A549 (cell line): Measurements from ENCODE around the gene LCE3B. TPM values are rescaled to one million over a fixed set of nuclear protein-coding genes. Genes with fewer than 3 reads are reported as not detected.

ENCODE experiments used
- ATAC-seq, 2 experiments: fragments of 200-7000 bp in 1 of 2; fragments of >200 bp in 1 of 2; cut with Nextera tagmentation in 1 of 2; cut with Tn5 transposase in 1 of 2; 3 replicates each; pipeline versions ENCODE4 v1.8.0 to v1.9.1; 2018 to 2020; ENCODE audit warnings: mild to moderate bottlenecking in 1 of 2, moderate library complexity in 1 of 2
- CTCF ChIA-PET: fragments of 300-600 bp; sonication (Branson Sonifier 250); formaldehyde crosslinking; extraction: SDS; loops from one replicate; lab custom pipeline; 2021; ENCODE audit warnings: antibody characterized with exemption, inconsistent platforms; lab: Yijun Ruan, JAX
- POLR2A ChIA-PET: fragments of 350-600 bp; formaldehyde crosslinking; extraction: SDS; loops from one replicate; lab custom pipeline; 2021; ENCODE audit warnings: antibody characterized with exemption, inconsistent platforms; lab: Yijun Ruan, JAX
- DNase-seq, 2 experiments: peaks; one replicate each; pipeline versions ENCODE4 v3.0.0 to v3.0.0-alpha.2; 2011 to 2016; ENCODE audit warnings: low read depth in 1 of 2, low spot score in 1 of 2
- FAIRE-seq: peaks from 2 replicates; lab custom pipeline; 2011; peaks lifted over from hg19 to GRCh38; lab: Jason Lieb, UNC
- H3K27ac ChIP-seq, 2 experiments: fragments of >200 bp; sonication (Bioruptor Twin); formaldehyde crosslinking; 3 replicates each; pipeline ENCODE4 v1.5.1; 2016 to 2017
- H3K4me1 ChIP-seq: fragments of >200 bp; sonication (Bioruptor Twin); formaldehyde crosslinking; 3 replicates; pipeline ENCODE4 v1.6.1; 2016
- H3K4me2 ChIP-seq: fragments of >200 bp; sonication (Bioruptor Twin); formaldehyde crosslinking; 3 replicates; pipeline ENCODE4 v1.6.1; 2016
- H3K4me3 ChIP-seq: fragments of >200 bp; sonication (Bioruptor Twin); formaldehyde crosslinking; 3 replicates; pipeline ENCODE4 v1.5.1; 2016
- H3K9me3 ChIP-seq: fragments of >200 bp; sonication (Bioruptor Twin); formaldehyde crosslinking; 3 replicates; pipeline ENCODE4 v1.6.1; 2016
- BCL3 ChIP-seq: fragments of >200 bp; sonication (Bioruptor Twin); formaldehyde crosslinking; IDR thresholded peaks from 3 replicates; pipeline ENCODE4 v1.6.1; 2016
- CBX2 ChIP-seq: fragments of 200-600 bp; sonication (generic); IDR thresholded peaks from 2 replicates; pipeline ENCODE4 v1.6.1; 2016; ENCODE audit warnings: low read depth, mild to moderate bottlenecking, borderline replicate concordance
- CBX8 ChIP-seq: fragments of 200-600 bp; sonication (generic); IDR thresholded peaks from 2 replicates; pipeline ENCODE4 v1.6.1; 2016
- CEBPB ChIP-seq, 2 experiments: fragments of >200 bp in 1 of 2; sonication (Bioruptor Twin) in 1 of 2; formaldehyde crosslinking in 1 of 2; IDR thresholded peaks; 2 replicates each; pipeline ENCODE4 v1.6.1; 2012 to 2016
- CHD2 ChIP-seq: fragments of 150-350 bp; IDR thresholded peaks from 2 replicates; pipeline ENCODE4 v1.6.1; 2014; ENCODE audit warnings: low read length; ENCODE audit not compliant: partially characterized antibody
- EHF ChIP-seq: fragments of 250-450 bp; sonication (Bioruptor Pico); IDR thresholded peaks from 2 replicates; pipeline ENCODE4 v1.5.0; 2020; ENCODE audit warnings: mild to moderate bottlenecking
- EHMT2 ChIP-seq: fragments of 200-600 bp; sonication (generic); IDR thresholded peaks from 2 replicates; pipeline ENCODE4 v1.6.1; 2016; ENCODE audit warnings: antibody characterized with exemption, low read depth, mild to moderate bottlenecking, moderate library complexity
- EP300 ChIP-seq, 2 experiments: fragments of >200 bp; sonication (Bioruptor Twin); formaldehyde crosslinking; IDR thresholded peaks; 2 replicates in 1 of 2; 3 replicates in 1 of 2; pipeline ENCODE4 v1.6.1; 2016 to 2017
- FOSB ChIP-seq: fragments of 250-450 bp; sonication (Bioruptor Pico); IDR thresholded peaks from 2 replicates; pipeline ENCODE4 v1.5.0; 2020; ENCODE audit warnings: mild to moderate bottlenecking, moderate library complexity
- HEYL ChIP-seq: fragments of 250-450 bp; sonication (Bioruptor Pico); IDR thresholded peaks from 2 replicates; pipeline ENCODE4 v1.8.0; 2021; ENCODE audit warnings: mild to moderate bottlenecking, moderate library complexity
- HOXA7 ChIP-seq: fragments of 250-450 bp; sonication (Bioruptor Pico); IDR thresholded peaks from 2 replicates; pipeline ENCODE4 v1.5.0; 2020; ENCODE audit warnings: mild to moderate bottlenecking, moderate library complexity
- MAX ChIP-seq: IDR thresholded peaks from 2 replicates; pipeline ENCODE4 v1.6.1; 2012
- MYC ChIP-seq: IDR thresholded peaks from 2 replicates; pipeline ENCODE4 v1.6.1; 2012; ENCODE audit warnings: mild to moderate bottlenecking, inconsistent platforms, low read length, improper control_type of control experiment, borderline replicate concordance
- NR3C1 ChIP-seq: fragments of >200 bp; sonication (Bioruptor Twin); formaldehyde crosslinking; IDR thresholded peaks from 3 replicates; pipeline ENCODE4 v1.6.1; 2017
- PBX3 ChIP-seq: IDR thresholded peaks from 2 replicates; pipeline ENCODE4 v1.6.1; 2012
- PHF8 ChIP-seq: fragments of 200-600 bp; sonication (generic); IDR thresholded peaks from 2 replicates; pipeline ENCODE4 v1.6.1; 2016; ENCODE audit warnings: low read depth, mild to moderate bottlenecking, antibody characterized with exemption, moderate library complexity, borderline replicate concordance
- RCOR1 ChIP-seq: fragments of 150-350 bp; IDR thresholded peaks from 2 replicates; pipeline ENCODE4 v1.6.1; 2014; ENCODE audit warnings: antibody characterized with exemption, low read length, low read depth
- REST ChIP-seq: fragments of 200-600 bp; sonication (generic); IDR thresholded peaks from 2 replicates; pipeline ENCODE4 v1.6.1; 2016; ENCODE audit warnings: antibody characterized with exemption, mild to moderate bottlenecking, moderate library complexity
- SREBF2 ChIP-seq: fragments of 450-650 bp; IDR thresholded peaks from 2 replicates; pipeline ENCODE4 v1.6.1; 2014; ENCODE audit warnings: mild to moderate bottlenecking, moderate library complexity
- ZSCAN20 ChIP-seq: fragments of 250-450 bp; sonication (Bioruptor Pico); IDR thresholded peaks from 2 replicates; pipeline ENCODE4 v1.8.0; 2022; ENCODE audit warnings: mild to moderate bottlenecking, moderate library complexity
- WGBS: methylation state at CpG from one replicate; pipeline ENCODE4 v1.1.6; 2017; ENCODE audit errors: missing lambda C conversion rate; 5-methylcytosine and 5-hydroxymethylcytosine counted together
- polyA plus RNA-seq, 4 experiments: library from polyadenylated mRNA; depleted of rRNA in 3 of 4; stranded (reverse); fragments of >200 nt; fragmentation: RNase III in 1 of 4; extraction: RNeasy Plus Mini Kit Qiagen cat#74134 plus additional on column Dnase treatment in 1 of 4; gene quantifications; 2 replicates in 3 of 4; 3 replicates in 1 of 4; pipeline ENCODE4 v1.2.3, GENCODE V29; 2011 to 2017
- TF ChIP-seq, protein P1 (sequence below): fragments of >200 bp; sonication (Bioruptor Twin); formaldehyde crosslinking; IDR thresholded peaks from 2 replicates; pipeline ENCODE4 v1.6.1; 2016
- TF ChIP-seq, protein P2 (sequence below): fragments of 150-350 bp; IDR thresholded peaks from 2 replicates; pipeline ENCODE4 v1.6.1; 2014; ENCODE audit warnings: low read depth, mild to moderate bottlenecking, low read length
- TF ChIP-seq, protein P3 (sequence below): fragments of 250-450 bp; sonication (Bioruptor Pico); IDR thresholded peaks from 2 replicates; pipeline ENCODE4 v1.5.0; 2021; ENCODE audit warnings: mild to moderate bottlenecking, moderate library complexity, borderline replicate concordance

Gene LCE3B
- polyA plus RNA-seq, 2 of the 4 experiments (the other 2 are of a cell fraction): not detected

DNA sequence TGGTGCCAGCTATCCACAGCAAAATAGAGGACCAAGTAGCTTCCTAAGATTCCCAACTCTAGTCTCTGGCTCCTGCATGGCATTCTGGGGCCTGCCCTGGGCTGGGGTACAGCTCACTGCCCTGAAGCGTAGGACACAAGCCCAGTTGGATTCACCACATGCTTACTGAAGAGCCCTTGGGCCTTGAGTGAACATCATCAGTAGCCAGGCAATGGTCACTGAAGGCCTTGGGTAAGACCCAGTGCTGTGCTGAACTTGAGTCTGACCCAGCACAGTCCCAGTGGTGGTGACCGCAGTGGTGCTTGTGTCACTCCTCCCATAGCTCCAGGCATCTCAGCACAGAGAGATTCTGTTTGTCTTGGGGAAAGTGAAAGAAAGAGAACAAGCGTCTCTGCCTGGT is 17.0 kb downstream of the LCE3B start (continued):
- TF ChIP-seq PBX3: no peak
- TF ChIP-seq CEBPB (IDR thresholded peaks at IDR 0.05): no peak
- TF ChIP-seq FOSB: no peak
- no peak for TF ChIP-seq EP300 (IDR thresholded peaks at IDR 0.05)
- no peak for TF ChIP-seq PHF8
- TF ChIP-seq HOXA7 (CRISPR knock-in tag): no peak
- TF ChIP-seq CHD2: no peak
- TF ChIP-seq MYC: no peak
- TF ChIP-seq EHF (CRISPR knock-in tag): no peak

DNA sequence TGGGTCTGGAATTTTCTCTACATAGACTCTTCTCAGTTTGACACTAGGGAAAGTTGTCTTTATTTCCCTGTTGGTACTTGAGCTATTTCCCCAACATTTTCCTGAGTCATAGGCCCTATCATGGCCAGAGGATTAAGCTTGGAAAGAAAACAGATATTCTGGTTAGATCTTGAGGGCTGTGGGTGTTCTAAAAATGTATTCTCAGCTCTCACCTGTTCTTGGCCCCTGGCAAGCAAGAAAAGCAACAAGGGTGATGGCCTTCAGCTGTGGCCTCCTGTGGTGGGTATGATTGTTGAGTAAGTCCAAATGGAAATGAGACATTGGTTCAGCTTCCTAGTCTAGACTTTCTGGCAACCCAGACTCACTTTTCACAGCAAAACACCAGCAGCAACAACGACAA is 26.7 kb downstream of the LCE3B start:
- Histone ChIP-seq H3K4me3 (no peak overlapping the region), H3K9me3 (no peaks in the 10 kb centered on the region), H3K27ac (no peak overlapping the region), H3K4me1 (no peaks in the 10 kb centered on the region), H3K4me2 (no peak overlapping the region)
- WGBS: 13% methylated on average over 1 of the region's 1 CpG
- ChIA-PET POLR2A (no interaction called here), CTCF (interaction anchor here (1.0 to 1.8 kb wide), 4 partner anchors 13 to 160 kb away, joined by 3 to 12 read pairs (median 3); no protein-coding TSS in a partner anchor)
- DNase-seq (no peak), ATAC-seq (no peak), FAIRE-seq (no peak)
- no peak for TF ChIP-seq EHMT2
- TF ChIP-seq MYC: no peak

GRCh38 chr1:152643945-152644344 is 30.3 kb downstream of the LCE3B start:
- Histone ChIP-seq H3K4me2 (no peak overlapping the region), H3K4me1 (no peaks in the 10 kb centered on the region), H3K4me3 (no peak overlapping the region), H3K27ac (no peak overlapping the region), H3K9me3 (no peaks in the 10 kb centered on the region)
- ChIA-PET POLR2A (no interaction called here), CTCF (interaction anchor here (1.5 to 6.7 kb wide), 3 partner anchors 11 to 146 kb away, joined by 3 to 34 read pairs (median 4); no protein-coding TSS in a partner anchor)
- WGBS: 5% methylated on average over 3 of the region's 3 CpGs
- TF ChIP-seq NR3C1 (no peak), REST (no peak), CBX8 (no peak), BCL3 (no peak), ZSCAN20 (CRISPR knock-in tag) (no peak), SREBF2 (no peak), RCOR1 (no peak), MAX (no peak), HEYL (CRISPR knock-in tag) (no peak), PHF8 (no peak), CBX2 (no peak)
- TF ChIP-seq, protein P1, sequence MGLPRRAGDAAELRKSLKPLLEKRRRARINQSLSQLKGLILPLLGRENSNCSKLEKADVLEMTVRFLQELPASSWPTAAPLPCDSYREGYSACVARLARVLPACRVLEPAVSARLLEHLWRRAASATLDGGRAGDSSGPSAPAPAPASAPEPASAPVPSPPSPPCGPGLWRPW: no peak
- TF ChIP-seq, protein P2, sequence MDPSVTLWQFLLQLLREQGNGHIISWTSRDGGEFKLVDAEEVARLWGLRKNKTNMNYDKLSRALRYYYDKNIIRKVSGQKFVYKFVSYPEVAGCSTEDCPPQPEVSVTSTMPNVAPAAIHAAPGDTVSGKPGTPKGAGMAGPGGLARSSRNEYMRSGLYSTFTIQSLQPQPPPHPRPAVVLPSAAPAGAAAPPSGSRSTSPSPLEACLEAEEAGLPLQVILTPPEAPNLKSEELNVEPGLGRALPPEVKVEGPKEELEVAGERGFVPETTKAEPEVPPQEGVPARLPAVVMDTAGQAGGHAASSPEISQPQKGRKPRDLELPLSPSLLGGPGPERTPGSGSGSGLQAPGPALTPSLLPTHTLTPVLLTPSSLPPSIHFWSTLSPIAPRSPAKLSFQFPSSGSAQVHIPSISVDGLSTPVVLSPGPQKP: no peak
- TF ChIP-seq, protein P3, sequence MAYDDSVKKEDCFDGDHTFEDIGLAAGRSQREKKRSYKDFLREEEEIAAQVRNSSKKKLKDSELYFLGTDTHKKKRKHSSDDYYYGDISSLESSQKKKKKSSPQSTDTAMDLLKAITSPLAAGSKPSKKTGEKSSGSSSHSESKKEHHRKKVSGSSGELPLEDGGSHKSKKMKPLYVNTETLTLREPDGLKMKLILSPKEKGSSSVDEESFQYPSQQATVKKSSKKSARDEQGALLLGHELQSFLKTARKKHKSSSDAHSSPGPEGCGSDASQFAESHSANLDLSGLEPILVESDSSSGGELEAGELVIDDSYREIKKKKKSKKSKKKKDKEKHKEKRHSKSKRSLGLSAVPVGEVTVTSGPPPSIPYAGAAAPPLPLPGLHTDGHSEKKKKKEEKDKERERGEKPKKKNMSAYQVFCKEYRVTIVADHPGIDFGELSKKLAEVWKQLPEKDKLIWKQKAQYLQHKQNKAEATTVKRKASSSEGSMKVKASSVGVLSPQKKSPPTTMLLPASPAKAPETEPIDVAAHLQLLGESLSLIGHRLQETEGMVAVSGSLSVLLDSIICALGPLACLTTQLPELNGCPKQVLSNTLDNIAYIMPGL (CRISPR knock-in tag): no peak
- FAIRE-seq (no peak), ATAC-seq (no peak), DNase-seq (no peak)
